HEK293T (cell line): Measurements from ENCODE around the gene PON3.

Experiments
- ARNT ChIP-seq: fragments of 450-650 bp; IDR thresholded peaks from 2 replicates; pipeline ENCODE4 v1.6.1; 2017; ENCODE audit warnings: mild to moderate bottlenecking
- BHLHE40 ChIP-seq: fragments of 450-650 bp; IDR thresholded peaks from 2 replicates; pipeline ENCODE4 v1.6.1; 2016; ENCODE audit warnings: mild to moderate bottlenecking, moderate library complexity, borderline replicate concordance
- CTBP1 ChIP-seq: fragments of 450-650 bp; IDR thresholded peaks from 2 replicates; pipeline ENCODE4 v1.6.1; 2016; ENCODE audit warnings: borderline replicate concordance
- ELF4 ChIP-seq: fragments of 450-650 bp; IDR thresholded peaks from 2 replicates; pipeline ENCODE4 v1.6.1; 2017; ENCODE audit warnings: antibody characterized with exemption
- FOXA1 ChIP-seq: fragments of 450-650 bp; IDR thresholded peaks from 2 replicates; pipeline ENCODE4 v1.6.1; 2016; ENCODE audit warnings: mild to moderate bottlenecking
- FOXK2 ChIP-seq: fragments of 450-650 bp; IDR thresholded peaks from 2 replicates; pipeline ENCODE4 v1.6.1; 2016; ENCODE audit warnings: mild to moderate bottlenecking
- FOXM1 ChIP-seq: fragments of 450-650 bp; IDR thresholded peaks from 2 replicates; pipeline ENCODE4 v1.6.1; 2017; ENCODE audit warnings: mild to moderate bottlenecking, borderline replicate concordance
- HDGF ChIP-seq: fragments of 450-650 bp; IDR thresholded peaks from 2 replicates; pipeline ENCODE4 v1.6.1; 2017; ENCODE audit warnings: antibody characterized with exemption, borderline replicate concordance
- LEF1 ChIP-seq: fragments of 450-650 bp; IDR thresholded peaks from 2 replicates; pipeline ENCODE4 v1.6.1; 2017; ENCODE audit warnings: mild to moderate bottlenecking, borderline replicate concordance
- NFRKB ChIP-seq: fragments of 450-650 bp; IDR thresholded peaks from 2 replicates; pipeline ENCODE4 v1.6.1; 2016; ENCODE audit warnings: mild to moderate bottlenecking, moderate library complexity
- SP1 ChIP-seq: fragments of 450-650 bp; IDR thresholded peaks from 2 replicates; pipeline ENCODE4 v1.6.1; 2017
- SUZ12 ChIP-seq: fragments of 450-650 bp; IDR thresholded peaks from 2 replicates; pipeline ENCODE4 v1.6.1; 2016; ENCODE audit warnings: mild to moderate bottlenecking
- TF ChIP-seq, protein P1 (sequence below): fragments of 450-650 bp; IDR thresholded peaks from 2 replicates; pipeline ENCODE4 v1.6.1; 2016

DNA sequence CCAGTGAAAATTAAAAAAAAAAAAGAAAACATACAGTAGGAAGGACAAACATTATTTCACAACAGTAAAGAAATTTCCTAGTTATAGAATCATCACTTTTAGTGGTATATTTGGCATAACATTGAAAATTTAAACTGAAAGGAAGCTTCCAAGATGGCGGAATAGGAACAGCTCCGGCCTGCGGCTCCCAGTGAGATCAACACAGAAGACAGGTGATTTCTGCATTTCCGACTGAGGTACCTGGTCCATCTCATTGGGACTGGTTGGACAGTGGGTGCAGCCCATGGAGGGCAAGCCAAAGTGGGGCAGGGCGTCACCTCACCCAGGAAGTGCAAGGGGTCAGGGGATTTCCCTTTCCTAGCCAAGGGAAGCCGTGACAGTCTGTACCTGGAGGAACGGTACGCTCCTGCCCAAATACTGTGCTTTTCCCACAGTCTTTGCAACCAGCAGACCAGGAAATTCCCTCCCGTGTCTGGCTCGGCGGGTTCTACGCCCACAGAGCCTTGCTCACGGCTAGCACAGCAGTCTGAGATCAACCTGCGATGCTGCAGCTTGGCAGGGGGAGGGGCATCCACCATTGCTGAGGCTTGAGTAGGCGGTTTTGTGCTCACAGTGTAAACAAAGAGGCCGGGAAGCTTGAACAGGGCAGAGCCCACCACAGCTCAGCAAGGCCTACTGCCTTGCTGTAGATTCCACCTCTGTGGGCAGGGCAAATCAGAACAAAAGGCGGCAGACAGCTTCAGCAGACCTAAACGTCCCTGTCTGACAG is 19.4 kb downstream of the PON3 start:
- TF ChIP-seq ARNT = no peak
- no peak for TF ChIP-seq ELF4
- TF ChIP-seq FOXA1 = no peak
- TF ChIP-seq SP1 = no peak
- TF ChIP-seq, protein P1, sequence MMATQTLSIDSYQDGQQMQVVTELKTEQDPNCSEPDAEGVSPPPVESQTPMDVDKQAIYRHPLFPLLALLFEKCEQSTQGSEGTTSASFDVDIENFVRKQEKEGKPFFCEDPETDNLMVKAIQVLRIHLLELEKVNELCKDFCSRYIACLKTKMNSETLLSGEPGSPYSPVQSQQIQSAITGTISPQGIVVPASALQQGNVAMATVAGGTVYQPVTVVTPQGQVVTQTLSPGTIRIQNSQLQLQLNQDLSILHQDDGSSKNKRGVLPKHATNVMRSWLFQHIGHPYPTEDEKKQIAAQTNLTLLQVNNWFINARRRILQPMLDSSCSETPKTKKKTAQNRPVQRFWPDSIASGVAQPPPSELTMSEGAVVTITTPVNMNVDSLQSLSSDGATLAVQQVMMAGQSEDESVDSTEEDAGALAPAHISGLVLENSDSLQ = no peak
- no peak for TF ChIP-seq SUZ12
- TF ChIP-seq CTBP1 = no peak
- no peak for TF ChIP-seq BHLHE40
- no peak for TF ChIP-seq NFRKB
- no peak for TF ChIP-seq FOXK2
- no peak for TF ChIP-seq FOXM1
- TF ChIP-seq LEF1 = no peak
- TF ChIP-seq HDGF = no peak
